Psoas muscle (tissue), 8 donors: ENCODE measurements around the gene ST6GALNAC6. TPM values are rescaled to one million over a fixed set of nuclear protein-coding genes. Genes with fewer than 3 reads are reported as not detected.

Experiments used
- ATAC-seq, 4 donors: fragments of 200-7000 bp; cut with Tn5 transposase; one replicate each; pipeline ENCODE4 v1.9.1; 2020; ENCODE audit warnings: moderate library complexity in 3 of 4, mild to moderate bottlenecking in 2 of 4
- DNase-seq, 2 donors: peaks; one replicate each; pipeline ENCODE4 v3.0.0-alpha.2; 2020
- H3K27ac ChIP-seq: fragments of 200-600 bp; one replicate; pipeline ENCODE4 v1.8.0; 2022
- H3K27me3 ChIP-seq, 3 donors: fragments of 200-600 bp in 1 of 3; one replicate each; pipeline versions ENCODE4 v1.6.1 to v1.8.0; 2013 to 2022; ENCODE audit warnings: low read length in 2 of 3, mild to moderate bottlenecking in 2 of 3, moderate library complexity in 1 of 3; ENCODE audit not compliant: insufficient read depth in 3 of 3
- H3K36me3 ChIP-seq, 2 donors: fragments of 200-600 bp in 1 of 2; one replicate each; pipeline versions ENCODE4 v1.6.1 to v1.8.0; 2013 to 2022; ENCODE audit warnings: low read depth in 1 of 2, mild to moderate bottlenecking in 1 of 2, moderate library complexity in 1 of 2; ENCODE audit not compliant: insufficient read depth in 1 of 2
- H3K4me1 ChIP-seq: fragments of 200-600 bp; one replicate; pipeline ENCODE4 v1.8.0; 2022
- H3K4me3 ChIP-seq: fragments of 200-600 bp; one replicate; pipeline ENCODE4 v1.8.0; 2022; ENCODE audit warnings: mild to moderate bottlenecking
- H3K9me3 ChIP-seq: fragments of 200-600 bp; one replicate; pipeline ENCODE4 v1.8.0; 2022
- CTCF ChIP-seq: fragments of 200-600 bp; IDR thresholded peaks from one replicate; pipeline ENCODE4 v1.8.0; 2022; ENCODE audit warnings: antibody characterized with exemption
- whole genome bisulfite sequencing, 3 donors: extraction: QIAGEN DNeasy Blood & Tissue Kit; methylation state at CpG; one replicate each; pipeline versions ENCODE4 v1.1.6 to v1.1.7; 2013; 5-methylcytosine and 5-hydroxymethylcytosine counted together
- intact Hi-C, 2 donors: fragments of 100-400 bp; cut with DNase I; formaldehyde crosslinking; loops; one replicate each; pipeline versions ENCODE4 v1.11.0 to v1.14.2; 2022
- polyA plus RNA-seq, 3 donors: library from polyadenylated mRNA; stranded (reverse); fragments of 200-250 nt; gene quantifications; one replicate each; pipeline ENCODE4 v1.2.3, GENCODE V29; 2013
- total RNA-seq, 4 donors: library from RNA; stranded (reverse); fragmentation: NEBNext Ultra II Directional in 2 of 4; extraction: Animal tissue kit (Norgen Biotek cat#: 25700) in 2 of 4; gene quantifications; one replicate each; pipeline versions ENCODE4 v1.2.1 to v1.2.4, GENCODE V29; 2021 to 2023
- donor health status: healthy with polysubstance abuse.
- donor health status: DM: no; HTN: no; CAD: no; lungs with moderate emphysema.
- donor health status: Bipolar disorder and iron deficiency.
- donor health status: healthy.
- donor health status: DM: yes; HTN: yes; CAD: no.
- donor health status: DM: no; HTN: no; CAD: no.
- donor health status: DM: no; HTN: no; CAD: no.
- donor health status: DM: yes; HTN: yes; CAD: no.

Gene ST6GALNAC6
- total and polyA plus RNA-seq, 7 donors: 18.5 to 35.5 (median 25.0) TPM

GRCh38 chr9:127854184-127854806 is 45.1 kb downstream of the ST6GALNAC6 start, which contains the start of gene ENG:
Gene ENG, minus strand, starts transcription at chr9:127854658. Its CDS starts 303 bp downstream, at chr9:127854355.
- TF ChIP-seq CTCF: peak; percentile 6
- Histone ChIP-seq H3K27me3 (no peaks in the 10 kb centered on the region), H3K4me3 (peak within 1 kb of the TSS; percentile 74), H3K27ac (peak within 1 kb of the TSS; percentile 51), H3K4me1 (peaks cover 21% of the 10 kb centered on the region), H3K36me3 (peaks cover 0 to 10% of the 10 kb centered on the region in 2 donors), H3K9me3 (no peaks in the 10 kb centered on the region)
- intact Hi-C loops: no loop called here
- DNase-seq: peak; percentile 83 to 88
- WGBS, 3 donors: 2 to 12% (median 6%) methylated on average over 30 to 37 of the region's 37 CpGs
- ATAC-seq: peak; percentile 61 to 85 (median 74)

GRCh38 chr9:127853312-127854183 is 45.9 kb downstream of the ST6GALNAC6 start:
- WGBS, 3 donors: 32 to 45% (median 36%) methylated on average over 13 of the region's 13 CpGs
- peaks cover 0 to 10% of the 10 kb centered on the region in 2 donors for H3K36me3 ChIP-seq
- peaks cover 17% of the 10 kb centered on the region for H3K4me1 ChIP-seq
- H3K4me3 ChIP-seq: peak overlapping the region; percentile 74
- H3K27me3 ChIP-seq: no peaks in the 10 kb centered on the region
- intact Hi-C loops: no loop called here
- DNase-seq (no peak), ATAC-seq (peak in 2 of 4 donors; percentile 3 to 4)
- no peak for TF ChIP-seq CTCF
- no peaks in the 10 kb centered on the region for H3K9me3 ChIP-seq
- peak overlapping the region; percentile 51 for H3K27ac ChIP-seq

GRCh38 chr9:127852829-127853228 is 46.6 kb downstream of the ST6GALNAC6 start:
- no peak for ATAC-seq
- DNase-seq: no peak
- Histone ChIP-seq H3K36me3 (peaks cover 0 to 10% of the 10 kb centered on the region in 2 donors), H3K9me3 (no peaks in the 10 kb centered on the region), H3K27ac (peak overlapping the region; percentile 51), H3K4me1 (peaks cover 12% of the 10 kb centered on the region), H3K4me3 (peak overlapping the region; percentile 74), H3K27me3 (no peaks in the 10 kb centered on the region)
- intact Hi-C loops: no loop called here
- TF ChIP-seq CTCF: no peak
- WGBS, 3 donors: 73 to 81% (median 78%) methylated on average over 9 of the region's 9 CpGs

- ATAC-seq (no peak), DNase-seq (no peak)
- H3K4me3 ChIP-seq: peak overlapping the region; percentile 74
- TF ChIP-seq CTCF: no peak
- intact Hi-C loops: no loop called here
- peak overlapping the region; percentile 51 for H3K27ac ChIP-seq
- H3K27me3 ChIP-seq: no peaks in the 10 kb centered on the region
- H3K36me3 ChIP-seq: peaks cover 0 to 10% of the 10 kb centered on the region in 2 donors
- peaks cover 8% of the 10 kb centered on the region for H3K4me1 ChIP-seq
- WGBS, 3 donors: 71 to 75% (median 73%) methylated on average over 17 of the region's 17 CpGs
- no peaks in the 10 kb centered on the region for H3K9me3 ChIP-seq
Measured at GRCh38 chr9:127850286-127850830, 49.0 kb downstream of the ST6GALNAC6 start.
